K562 (cell line): ENCODE results near the gene SEPTIN14. TPM values are rescaled to one million over a fixed set of nuclear protein-coding genes. Genes with fewer than 3 reads are reported as not detected.

Source experiments
- ATAC-seq: fragments of 200-7000 bp; cut with Tn5 transposase; 3 replicates; pipeline ENCODE4 v1.9.1; 2020; ENCODE audit warnings: moderate library complexity
- BruUV-seq: library from RNA; stranded (reverse); fragments of 400-500 nt; replicated peaks from 2 replicates; lab custom pipeline; 2021; lab: Mats Ljungman, UMichigan
- CTCF ChIA-PET: fragments of 300-600 bp; formaldehyde crosslinking; extraction: SDS; loops from one replicate; lab custom pipeline; 2021; ENCODE audit warnings: low intra/inter-chr PET ratio; lab: Yijun Ruan, JAX
- POLR2A ChIA-PET: fragments of 300-600, 350-650 bp; sonication (Branson Sonifier 250); formaldehyde crosslinking; extraction: SDS; loops from one replicate; lab custom pipeline; 2021; ENCODE audit warnings: antibody characterized with exemption, inconsistent platforms; lab: Yijun Ruan, JAX
- DNase-seq, 4 experiments: peaks; one replicate each; pipeline versions ENCODE4 v3.0.0 to v3.0.0-alpha.2; 2011 to 2018; ENCODE audit warnings: low spot score in 3 of 4, mixed read lengths in 3 of 4; ENCODE audit errors: extremely low read depth in 1 of 4
- FAIRE-seq: peaks from 2 replicates; lab custom pipeline; 2011; peaks lifted over from hg19 to GRCh38; lab: Jason Lieb, UNC
- H2AFZ ChIP-seq: 2 replicates; pipeline ENCODE4 v1.6.0; 2011; ENCODE audit warnings: low read depth, low read length, control low read depth, inconsistent platforms
- H3K27ac ChIP-seq: fragments of 200-600 bp; 3 replicates; pipeline ENCODE4 v1.8.0; 2011; ENCODE audit warnings: low read depth, mild to moderate bottlenecking, control low read depth, inconsistent platforms, low read length, moderate library complexity, mixed read lengths; ENCODE audit errors: extremely low read depth
- H3K27me3 ChIP-seq, 2 experiments: fragments of 300-600 bp in 1 of 2; 2 replicates in 1 of 2; 3 replicates in 1 of 2; pipeline versions ENCODE4 v1.6.0 to v1.8.0; 2011; ENCODE audit warnings: inconsistent platforms in 2 of 2, low read length in 2 of 2, mild to moderate bottlenecking in 1 of 2, mixed read lengths in 1 of 2, moderate library complexity in 1 of 2; ENCODE audit not compliant: control insufficient read depth in 2 of 2, insufficient read depth in 2 of 2
- H3K36me3 ChIP-seq: fragments of 300-600 bp; 3 replicates; pipeline ENCODE4 v1.8.0; 2011; ENCODE audit warnings: mild to moderate bottlenecking, low read length, inconsistent platforms; ENCODE audit not compliant: control insufficient read depth, insufficient read depth
- H3K4me1 ChIP-seq, 2 experiments: fragments of 200-600 bp in 1 of 2; replicated peaks in 1 of 2; 2 replicates in 1 of 2; 3 replicates in 1 of 2; pipeline versions ENCODE4 v1.5.1 to v1.8.0; 2011; ENCODE audit warnings: inconsistent platforms in 2 of 2, low read length in 2 of 2, mild to moderate bottlenecking in 1 of 2, mixed read lengths in 1 of 2, moderate library complexity in 1 of 2; ENCODE audit not compliant: control insufficient read depth in 2 of 2, insufficient read depth in 2 of 2
- H3K4me2 ChIP-seq: 2 replicates; pipeline ENCODE4 v1.6.1; 2011; ENCODE audit warnings: low read length, control low read depth, inconsistent platforms, mixed read lengths; ENCODE audit not compliant: insufficient read depth
- H3K4me3 ChIP-seq: fragments of 200-600 bp; sonication (generic), shearing (Covaris generic); 2 replicates; pipeline ENCODE4 v1.5.1; 2016; ENCODE audit warnings: control low read depth, inconsistent platforms
- H3K79me2 ChIP-seq: fragments of 200-600 bp; 3 replicates; pipeline ENCODE4 v1.8.0; 2011; ENCODE audit warnings: low read length, inconsistent platforms; ENCODE audit not compliant: control insufficient read depth, insufficient read depth
- H3K9ac ChIP-seq, 2 experiments: 2 replicates each; pipeline versions ENCODE4 v1.6.0 to v1.6.1; 2011; ENCODE audit warnings: low read depth in 2 of 2, low read length in 2 of 2, control low read depth in 1 of 2, inconsistent platforms in 1 of 2, mild to moderate bottlenecking in 1 of 2, mixed read lengths in 1 of 2; ENCODE audit not compliant: insufficient read depth in 1 of 2
- H3K9me1 ChIP-seq: one replicate; pipeline ENCODE4 v1.6.0; 2011; ENCODE audit warnings: inconsistent platforms, mild to moderate bottlenecking, low read length, moderate library complexity; ENCODE audit not compliant: control insufficient read depth, insufficient read depth
- H3K9me3 ChIP-seq: replicated peaks from 2 replicates; pipeline ENCODE4 v1.5.1; 2011; ENCODE audit warnings: low read depth, low read length, inconsistent platforms; ENCODE audit not compliant: control insufficient read depth, insufficient read depth
- H4K20me1 ChIP-seq: replicated peaks from 2 replicates; pipeline ENCODE4 v1.6.1; 2011; ENCODE audit warnings: low read length, inconsistent platforms, mixed read lengths; ENCODE audit not compliant: control insufficient read depth, insufficient read depth
- C11orf30 ChIP-seq: fragments of 450-650 bp; IDR thresholded peaks from 2 replicates; pipeline ENCODE4 v1.6.1; 2016; ENCODE audit warnings: low read depth, mild to moderate bottlenecking
- MAFF ChIP-seq: IDR thresholded peaks from 2 replicates; pipeline ENCODE4 v1.6.1; 2012; ENCODE audit warnings: low read length, improper control_type of control experiment
- MAFG ChIP-seq: fragments of 450-650 bp; conservative IDR thresholded peaks from 2 replicates; pipeline ENCODE4 v1.6.1; 2016; ENCODE audit warnings: missing genetic modification characterization, missing compliant biosample characterization
- MAFK ChIP-seq: IDR thresholded peaks from 2 replicates; pipeline ENCODE4 v1.6.1; 2011; ENCODE audit warnings: low read length, improper control_type of control experiment
- PML ChIP-seq: IDR thresholded peaks from 2 replicates; pipeline ENCODE4 v1.6.1; 2012; ENCODE audit warnings: low read length, inconsistent platforms
- SAFB ChIP-seq: fragments of 200-400 bp; formaldehyde crosslinking; IDR thresholded peaks from 2 replicates; pipeline ENCODE4 v1.6.1; 2017; ENCODE audit warnings: low read depth, low read length, borderline replicate concordance
- SOX6 ChIP-seq: fragments of 450-650 bp; IDR thresholded peaks from 2 replicates; pipeline ENCODE4 v1.6.1; 2014; ENCODE audit warnings: mild to moderate bottlenecking
- ZC3H8 ChIP-seq: fragments of 450-650 bp; IDR thresholded peaks from 2 replicates; pipeline ENCODE4 v1.6.1; 2017
- ZNF316 ChIP-seq: fragments of 450-650 bp; IDR thresholded peaks from 2 replicates; pipeline ENCODE4 v1.6.1; 2016
- ZNF589 ChIP-seq: fragments of 200-800 bp; sonication (Bioruptor generic); IDR thresholded peaks from 2 replicates; pipeline ENCODE4 v1.6.1; 2016; ENCODE audit warnings: low read depth, missing genetic modification characterization, missing compliant biosample characterization
- WGBS: fragments of 100-300 bp; shearing (Covaris generic); methylation state at CpG from one replicate; pipeline ENCODE4 v1.1.6; 2016; ENCODE audit warnings: low coverage, mixed read lengths; ENCODE audit not compliant: insufficient coverage; ENCODE audit errors: missing lambda C conversion rate; 5-methylcytosine and 5-hydroxymethylcytosine counted together
- in situ Hi-C: fragments of 300-500 bp; cut with MboI; formaldehyde crosslinking; loops from 4 replicates; pipeline ENCODE4 v1.15.0; 2018; ENCODE audit warnings: inconsistent platforms, mixed read lengths
- intact Hi-C: fragments of 100-400 bp; cut with micrococcal nuclease; formaldehyde crosslinking; loops from 2 replicates; pipeline ENCODE4 v1.14.2; 2022
- polyA plus RNA-seq, 8 experiments: library from polyadenylated mRNA; depleted of rRNA in 4 of 8; stranded (reverse) in 5 of 8; unstranded in 3 of 8; fragments of >200 nt; fragmentation: Nextera tagmentation in 2 of 8; fragmentation: Illumina TruSeq in 1 of 8; extraction: Ambion mirVana in 2 of 8; extraction: Trizol in 1 of 8; gene quantifications; 2 replicates each; pipeline versions ENCODE4 v1.2.1 to v1.2.3, GENCODE V29; 2011 to 2014; ENCODE audit warnings: inconsistent platforms in 1 of 8, missing spikeins in 1 of 8
- total RNA-seq, 7 experiments: library from RNA; depleted of rRNA in 6 of 7; stranded (reverse); fragments of >200 nt in 6 of 7; fragmentation: Illumina TruSeq in 2 of 7; extraction: Trizol in 2 of 7; gene quantifications; 2 replicates each; pipeline versions ENCODE4 v1.2.1 to v1.2.3, GENCODE V29; 2011 to 2021; ENCODE audit warnings: low replicate concordance in 1 of 7

The SEPTIN14 gene
- total and polyA plus RNA-seq, 9 of the 15 experiments (the other 6 are each of a cell fraction or from before 2014, with no cell fraction given): 0.04 to 0.10 (median 0.04) TPM; not detected in 1

DNA sequence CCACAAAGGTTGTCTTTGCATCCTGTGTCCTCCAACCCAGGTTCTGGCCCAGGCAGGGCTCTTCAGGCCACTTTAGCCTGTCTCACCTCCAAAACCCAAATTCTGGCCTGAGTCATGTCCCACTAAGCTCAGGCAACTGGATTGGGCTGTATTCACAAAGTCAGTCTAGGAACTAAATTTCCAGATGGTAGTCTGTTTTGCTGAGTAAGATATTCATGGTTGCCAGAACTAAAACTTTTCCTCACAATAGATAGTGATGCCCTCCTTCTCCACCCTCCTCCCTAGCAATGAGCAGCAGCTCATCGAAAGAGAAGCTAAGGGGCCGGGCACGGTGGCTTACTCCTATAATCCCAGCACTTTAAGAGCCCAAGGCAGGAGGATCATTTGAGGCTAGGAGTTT, 21.8 kb upstream of the SEPTIN14 start:
- no peaks in the 10 kb centered on the region for H3K79me2 ChIP-seq
- intact Hi-C loops (no loop called here), in situ Hi-C loops (no loop called here)
- TF ChIP-seq ZNF589 (CRISPR knock-in tag): no peak
- peak; percentile 67; the same call in 1 of the 2 replicates for TF ChIP-seq MAFG
- TF ChIP-seq ZC3H8: no peak
- no peak for TF ChIP-seq SAFB
- TF ChIP-seq MAFF: peak; percentile 56
- peak; percentile 67 for TF ChIP-seq MAFK
- TF ChIP-seq SOX6: no peak
- no peak for TF ChIP-seq PML
- TF ChIP-seq ZNF316: peak; percentile 81
- TF ChIP-seq C11orf30: peak; percentile 74
- H3K9me3 ChIP-seq: no peaks in the 10 kb centered on the region
- ATAC-seq (no peak), DNase-seq (no peak), FAIRE-seq (no peak)
- H3K27me3 ChIP-seq: peaks cover 9 to 17% of the 10 kb centered on the region in 2 experiments; a peak in 4 of 5 replicates
- ChIA-PET POLR2A (interaction anchor here (0.9 kb wide), 1 partner anchor 8 kb away, joined by 3 read pairs; no protein-coding TSS in a partner anchor), CTCF (no interaction called here)
- H3K27ac ChIP-seq: no peak overlapping the region
- peak overlapping the region in 1 of 2 experiments; percentile 7; a peak in 1 of 4 replicates for H3K9ac ChIP-seq
- H2AFZ ChIP-seq: no peak overlapping the region
- H3K9me1 ChIP-seq: no peaks in the 10 kb centered on the region
- 4% methylated on average over 3 of the region's 3 CpGs for WGBS
- no peaks in the 10 kb centered on the region for H4K20me1 ChIP-seq
- no peak overlapping the region for H3K4me2 ChIP-seq
- H3K4me3 ChIP-seq: no peak overlapping the region
- no peaks in the 10 kb centered on the region for H3K36me3 ChIP-seq
- no TSS peak for BruUV-seq
- H3K4me1 ChIP-seq: peaks cover 0 to 2% of the 10 kb centered on the region in 2 experiments; a peak in 2 of 5 replicates
